Aorta (tissue), 5 donors: ENCODE results near the gene TUBB2B. TPM values are rescaled to one million over a fixed set of nuclear protein-coding genes. Genes with fewer than 3 reads are reported as not detected.
"Not testable (repeated sequence)": the region's sequence is repeated elsewhere in the genome, so short reads cannot be mapped to it uniquely, and the experiment has no call there.

ENCODE experiments used
- ATAC-seq: fragments of 200-7000 bp; cut with Tn5 transposase; one replicate; pipeline ENCODE4 v1.9.1; 2022; ENCODE audit warnings: moderate library complexity; ENCODE audit not compliant: low FRiP score
- DNase-seq, 2 donors: peaks; one replicate each; pipeline ENCODE4 v3.0.0-alpha.2; 2020
- H3K27ac ChIP-seq, 2 donors: one replicate each; pipeline ENCODE4 v1.5.1; 2013; ENCODE audit warnings: low read length in 2 of 2, mild to moderate bottlenecking in 2 of 2, moderate library complexity in 2 of 2, control low read depth in 1 of 2, inconsistent platforms in 1 of 2, low read depth in 1 of 2
- H3K27me3 ChIP-seq, 2 donors: one replicate each; pipeline ENCODE4 v1.6.1; 2013; ENCODE audit warnings: control low read depth in 1 of 2, low read length in 1 of 2, mild to moderate bottlenecking in 1 of 2, moderate library complexity in 1 of 2; ENCODE audit not compliant: insufficient read depth in 2 of 2, control insufficient read depth in 1 of 2
- H3K36me3 ChIP-seq, 2 donors: one replicate each; pipeline ENCODE4 v1.6.1; 2013; ENCODE audit warnings: control low read depth in 1 of 2, low read length in 1 of 2, mild to moderate bottlenecking in 1 of 2; ENCODE audit not compliant: insufficient read depth in 2 of 2, control insufficient read depth in 1 of 2
- H3K4me1 ChIP-seq, 2 donors: one replicate each; pipeline ENCODE4 v1.6.1; 2013; ENCODE audit warnings: low read length in 2 of 2, control low read depth in 1 of 2, mild to moderate bottlenecking in 1 of 2, moderate library complexity in 1 of 2; ENCODE audit not compliant: insufficient read depth in 2 of 2, control insufficient read depth in 1 of 2
- H3K4me3 ChIP-seq, 2 donors: one replicate each; pipeline ENCODE4 v1.5.1; 2013; ENCODE audit warnings: low read length in 2 of 2, control low read depth in 1 of 2, mild to moderate bottlenecking in 1 of 2
- H3K9me3 ChIP-seq: one replicate; pipeline ENCODE4 v1.6.1; 2013; ENCODE audit warnings: mild to moderate bottlenecking, low read length; ENCODE audit not compliant: control insufficient read depth
- WGBS, 2 donors: extraction: QIAGEN DNeasy Blood & Tissue Kit; methylation state at CpG; one replicate each; pipeline ENCODE4 v1.1.7; 2013; 5-methylcytosine and 5-hydroxymethylcytosine counted together
- intact Hi-C, 2 donors: fragments of 100-400 bp; cut with DNase I; formaldehyde crosslinking; loops; one replicate each; pipeline versions ENCODE4 v1.14.2 to v1.15.0; 2022
- polyA plus RNA-seq, 2 donors: library from polyadenylated mRNA; stranded (reverse); fragments of 200-250 nt; gene quantifications; one replicate each; pipeline ENCODE4 v1.2.3, GENCODE V29; 2013
- total RNA-seq, 2 donors: library from RNA; stranded (reverse); fragmentation: NEBNext Ultra II Directional; extraction: Animal tissue kit (Norgen Biotek cat#: 25700); gene quantifications; one replicate each; pipeline ENCODE4 v1.2.1, GENCODE V29; 2021
- donor health status: healthy with polysubstance abuse.
- donor health status: Bipolar disorder and iron deficiency.
- donor health status: DM: no; HTN: no; CAD: no.
- donor health status: DM: no; HTN: no; CAD: no.
- donor health status: DM: yes; HTN: yes; CAD: no.

The TUBB2B gene
- total and polyA plus RNA-seq, 4 donors = 2.8 to 6.3 (median 5.0) TPM

GRCh38 chr6:3194535-3195419 is 32.7 kb downstream of the TUBB2B start:
- DNase-seq = no peak
- Histone ChIP-seq H3K27ac (no peak overlapping the region), H3K9me3 (peaks cover 1% of the 10 kb centered on the region), H3K36me3 (no peaks in the 10 kb centered on the region), H3K4me1 (no peaks in the 10 kb centered on the region), H3K27me3 (no peaks in the 10 kb centered on the region), H3K4me3 (no peak overlapping the region)
- no peak for ATAC-seq
- WGBS, 2 donors = 22 to 25% methylated on average over 19 of the region's 19 CpGs
- intact Hi-C loops = no loop called here

DNA sequence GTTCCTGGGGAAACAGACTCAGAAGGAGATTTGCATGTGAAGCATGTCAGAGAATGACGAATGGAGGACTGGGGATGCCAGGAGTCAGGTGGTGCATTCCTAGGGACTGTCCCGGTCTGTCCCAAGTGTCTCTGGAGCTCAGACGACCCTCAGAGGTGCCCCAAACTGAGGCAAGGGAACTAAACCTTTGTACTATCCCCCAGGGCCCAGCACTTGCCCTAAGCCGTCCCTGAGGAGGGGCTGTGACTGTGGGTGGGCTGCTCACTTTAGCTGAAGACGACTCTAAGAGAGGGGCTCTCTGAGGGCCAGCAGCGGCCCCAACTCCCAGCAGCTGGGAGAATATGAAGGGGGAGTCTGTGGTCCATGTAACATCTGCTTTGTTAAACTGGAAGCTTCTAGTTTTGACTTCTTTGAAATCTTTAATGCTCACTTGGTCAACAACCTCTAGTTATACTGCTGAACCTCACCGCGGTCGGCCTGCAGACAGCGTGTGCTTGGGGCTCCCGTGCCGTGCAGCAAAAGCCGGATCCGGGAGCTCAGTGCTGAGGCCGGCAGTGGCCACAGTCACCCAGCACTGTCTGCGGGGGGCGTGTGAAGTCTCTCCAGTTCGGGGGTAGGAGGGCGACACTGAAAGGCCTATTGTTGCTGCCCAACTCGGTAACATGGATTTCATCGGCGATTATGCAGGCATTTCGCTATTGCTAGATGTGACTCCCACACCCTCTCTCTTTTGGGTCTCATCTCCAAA is 34.2 kb downstream of the TUBB2B start:
- intact Hi-C loops = no loop called here
- Histone ChIP-seq H3K27me3 (no peaks in the 10 kb centered on the region), H3K4me3 (no peak overlapping the region), H3K36me3 (no peaks in the 10 kb centered on the region), H3K27ac (no peak overlapping the region), H3K9me3 (no peaks in the 10 kb centered on the region), H3K4me1 (no peaks in the 10 kb centered on the region)
- WGBS, 2 donors = 92 to 93% methylated on average over 23 of the region's 23 CpGs
- no peak for ATAC-seq
- DNase-seq = no peak

DNA sequence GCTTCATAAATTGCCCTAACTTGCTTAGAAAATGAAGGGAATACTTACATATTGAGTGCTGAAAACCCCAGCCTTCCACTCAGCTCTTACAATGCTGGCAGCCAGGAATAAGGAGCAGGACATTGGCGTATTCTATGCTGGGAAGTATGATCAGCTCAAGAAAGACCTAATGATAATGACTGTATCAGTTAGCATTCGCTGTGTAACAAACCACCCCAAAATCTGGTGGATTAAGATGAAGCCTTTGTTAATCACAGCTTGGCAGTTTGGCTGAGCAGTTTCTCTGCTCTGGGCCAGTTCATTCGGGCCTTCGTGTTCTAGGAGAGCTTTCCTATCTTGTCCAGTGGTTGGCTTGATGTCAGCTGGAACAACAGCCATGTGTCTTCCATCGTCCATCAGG is 36.7 kb downstream of the TUBB2B start:
- no peak for ATAC-seq
- no peak overlapping the region for H3K4me3 ChIP-seq
- H3K27ac ChIP-seq = no peak overlapping the region
- no peak for DNase-seq
- WGBS, 2 donors = 96 to 99% methylated on average over 5 of the region's 5 CpGs
- H3K4me1 ChIP-seq = no peaks in the 10 kb centered on the region
- no peaks in the 10 kb centered on the region for H3K27me3 ChIP-seq
- intact Hi-C loops = no loop called here
- no peaks in the 10 kb centered on the region for H3K36me3 ChIP-seq
- no peaks in the 10 kb centered on the region for H3K9me3 ChIP-seq

GRCh38 chr6:3190056-3190455 is 37.4 kb downstream of the TUBB2B start:
- WGBS, 2 donors = 71 to 82% methylated on average over 4 of the region's 4 CpGs
- DNase-seq (no peak), ATAC-seq (no peak)

DNA sequence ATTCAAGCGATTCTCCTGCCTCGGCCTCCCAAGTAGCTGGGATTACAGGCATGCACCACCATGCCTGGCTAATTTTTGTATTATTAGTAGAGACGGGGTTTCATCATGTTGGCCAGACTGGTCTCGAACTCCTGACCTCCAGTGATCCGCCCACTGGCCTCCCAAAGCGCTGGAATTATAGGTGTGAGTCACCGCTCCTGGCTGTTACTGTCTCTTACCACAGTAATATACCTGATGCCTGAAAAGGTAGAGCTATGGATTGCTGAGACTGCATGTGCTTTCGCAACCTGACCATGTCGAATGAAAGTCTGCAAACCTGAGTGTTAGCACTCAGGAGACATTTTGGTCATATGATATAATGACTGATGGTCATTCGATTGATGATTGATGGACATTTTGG is 38.3 kb downstream of the TUBB2B start:
- WGBS, 2 donors = 96 to 97% methylated on average over 10 of the region's 10 CpGs

More at GRCh38 chr6:3190056-3190455, 37.4 kb downstream of the TUBB2B start:
- Histone ChIP-seq H3K9me3 (no peaks in the 10 kb centered on the region), H3K27ac (no peak overlapping the region), H3K27me3 (no peaks in the 10 kb centered on the region), H3K36me3 (no peaks in the 10 kb centered on the region), H3K4me3 (no peak overlapping the region), H3K4me1 (no peaks in the 10 kb centered on the region)
- intact Hi-C loops = no loop called here

DNA sequence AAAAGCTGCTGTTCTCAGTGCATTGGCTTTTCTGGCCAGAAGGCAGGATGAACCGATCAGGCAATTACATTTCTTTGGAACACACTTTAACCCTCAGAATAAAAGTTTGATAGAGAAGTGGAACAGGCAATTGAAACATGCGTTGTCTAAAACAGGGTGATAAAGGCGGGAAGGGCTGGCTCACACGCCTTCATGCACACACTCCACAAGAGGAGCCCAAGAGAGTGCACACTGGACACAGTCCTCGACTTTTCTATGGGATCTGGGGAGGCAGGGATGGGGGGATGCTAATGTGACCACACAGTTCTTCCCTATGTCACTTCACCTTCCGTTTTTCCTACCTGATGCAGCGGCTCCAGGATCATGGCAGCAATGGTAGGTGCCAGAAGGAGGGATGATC is 39.2 kb downstream of the TUBB2B start:
- no peak for ATAC-seq

More for the DNA sequence above, 38.3 kb downstream of the TUBB2B start:
- H3K27me3 ChIP-seq, intact Hi-C loops, H3K27ac ChIP-seq, H3K4me3 ChIP-seq, DNase-seq, H3K36me3 ChIP-seq, H3K9me3 ChIP-seq, ATAC-seq, H3K4me1 ChIP-seq: not testable (repeated sequence)

DNA sequence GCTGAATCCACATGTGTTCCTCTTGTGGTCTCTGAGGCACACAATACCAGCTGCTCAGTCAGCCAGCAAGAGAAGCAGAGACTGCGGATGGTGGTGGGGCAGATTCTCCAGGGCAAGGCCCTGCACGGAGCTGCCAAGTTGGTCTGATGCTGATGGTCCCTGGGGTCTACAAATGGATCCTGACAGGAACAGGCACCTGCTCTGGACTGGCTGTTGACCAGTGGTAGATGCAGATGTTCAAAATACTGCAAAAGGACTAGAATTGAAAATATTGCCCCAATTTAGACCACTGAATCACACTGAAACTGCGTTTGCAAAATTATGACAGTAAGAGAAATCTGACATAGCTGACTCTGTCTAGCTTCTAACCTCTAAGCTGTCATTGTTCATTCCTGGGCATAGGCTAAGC is 40.5 kb downstream of the TUBB2B start:
- no peaks in the 10 kb centered on the region for H3K9me3 ChIP-seq
- ATAC-seq (no peak), DNase-seq (no peak)
- intact Hi-C loops = no loop called here
- no peaks in the 10 kb centered on the region for H3K36me3 ChIP-seq
- whole genome bisulfite sequencing, 2 donors = 89 to 96% methylated on average over 3 of the region's 3 CpGs
- H3K4me3 ChIP-seq = no peak overlapping the region
- no peaks in the 10 kb centered on the region for H3K27me3 ChIP-seq
- H3K4me1 ChIP-seq = no peaks in the 10 kb centered on the region
- H3K27ac ChIP-seq = no peak overlapping the region

More for the DNA sequence above, 39.2 kb downstream of the TUBB2B start:
- WGBS, 2 donors = 92 to 96% methylated on average over 7 of the region's 7 CpGs
- intact Hi-C loops = no loop called here
- Histone ChIP-seq H3K27me3 (no peaks in the 10 kb centered on the region), H3K4me3 (no peak overlapping the region), H3K9me3 (no peaks in the 10 kb centered on the region), H3K27ac (no peak overlapping the region), H3K4me1 (no peaks in the 10 kb centered on the region), H3K36me3 (no peaks in the 10 kb centered on the region)
- no peak for DNase-seq

- WGBS, 2 donors = 47 to 51% methylated on average over 4 of the region's 4 CpGs
- intact Hi-C loops = no loop called here
- no peak overlapping the region for H3K27ac ChIP-seq
- DNase-seq (no peak), ATAC-seq (no peak)
- H3K36me3 ChIP-seq = no peaks in the 10 kb centered on the region
- H3K4me1 ChIP-seq = no peaks in the 10 kb centered on the region
- no peaks in the 10 kb centered on the region for H3K27me3 ChIP-seq
- no peak overlapping the region for H3K4me3 ChIP-seq
- no peaks in the 10 kb centered on the region for H3K9me3 ChIP-seq
Measured at GRCh38 chr6:3183066-3183465, 44.4 kb downstream of the TUBB2B start.
